Activated naive CD4-positive, alpha-beta T cell treated with anti-CD3 and anti-CD28 coated beads, Interleukin-2, amount 50 U/mL, for 16 hours (primary cell): ENCODE data around the gene IFI44L.

Experiments used
- DNase-seq: peaks from one replicate; pipeline ENCODE4 v3.0.0-alpha.2; 2020

The IFI44L gene

DNA sequence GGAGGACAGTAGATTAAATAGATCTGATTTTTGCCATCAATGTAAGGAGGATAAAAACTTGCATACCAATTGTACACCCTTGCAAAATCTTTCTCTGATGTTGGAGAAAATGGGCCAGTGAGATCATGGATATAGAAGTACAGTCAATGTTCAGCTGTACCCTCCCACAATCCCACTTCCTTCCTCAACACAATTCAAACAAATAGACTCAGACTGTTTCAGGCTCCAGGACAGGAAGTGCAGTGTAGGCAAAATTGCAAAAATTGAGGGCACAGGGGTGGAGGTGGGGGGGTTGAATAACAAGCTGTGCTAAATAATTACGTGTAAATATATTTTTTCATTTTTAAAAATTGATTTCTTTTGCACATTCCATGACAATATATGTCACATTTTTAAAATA lies 25.5 kb downstream of the IFI44L start:
- DNase-seq = no peak

- DNase-seq = no peak
Observed at GRCh38 chr1:78647238-78647637, 27.0 kb downstream of the IFI44L start.

DNA sequence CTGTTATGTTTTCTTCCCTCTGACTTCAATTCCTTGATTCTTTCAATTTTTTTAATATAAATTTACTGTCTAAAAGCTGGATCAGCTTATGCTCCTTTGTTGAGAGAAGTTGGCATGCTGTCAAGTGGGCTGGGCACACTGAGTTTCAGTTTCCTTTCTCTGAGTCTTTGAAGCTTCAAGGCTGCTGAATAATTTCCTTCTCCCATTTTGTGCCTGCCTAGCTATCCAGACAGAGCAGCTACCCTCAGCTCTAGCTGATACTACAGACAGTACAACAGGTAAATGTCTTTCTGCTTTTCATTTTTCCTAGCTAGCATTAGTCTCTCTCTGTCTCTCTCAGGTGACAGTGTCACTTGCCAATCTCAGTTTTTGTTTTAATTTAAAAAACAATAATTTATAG lies 29.4 kb downstream of the IFI44L start, which contains the start of gene IFI44:
Gene IFI44, plus strand, starts transcription at position 204 of the 400 bp plus-strand sequence. CDS start 365 bp downstream, outside the sequence.
- peak; percentile 73 for DNase-seq

GRCh38 chr1:78650114-78650660 lies 29.9 kb downstream of the IFI44L start:
- no peak for DNase-seq

DNA sequence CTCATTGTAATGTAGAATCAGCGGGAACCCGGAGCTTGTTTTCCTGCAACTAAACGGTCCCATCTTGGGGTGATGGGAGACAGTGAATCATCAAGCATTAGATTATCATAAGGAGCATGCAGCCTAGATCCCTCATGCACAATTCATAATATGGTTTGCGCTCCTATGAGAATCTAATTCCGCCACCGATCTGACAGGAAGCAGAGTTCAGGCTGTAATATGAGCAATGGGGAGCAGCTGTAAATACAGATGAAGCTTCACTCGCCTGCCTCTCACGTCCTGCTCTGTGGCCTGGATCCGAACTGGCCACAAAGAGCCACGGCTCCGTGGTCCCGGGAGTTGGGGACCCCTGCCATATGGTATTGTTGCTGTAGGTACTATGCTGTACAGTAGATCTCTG lies 31.0 kb downstream of the IFI44L start:
- DNase-seq = no peak

GRCh38 chr1:78652019-78652560 lies 31.8 kb downstream of the IFI44L start:
- DNase-seq = no peak

DNA sequence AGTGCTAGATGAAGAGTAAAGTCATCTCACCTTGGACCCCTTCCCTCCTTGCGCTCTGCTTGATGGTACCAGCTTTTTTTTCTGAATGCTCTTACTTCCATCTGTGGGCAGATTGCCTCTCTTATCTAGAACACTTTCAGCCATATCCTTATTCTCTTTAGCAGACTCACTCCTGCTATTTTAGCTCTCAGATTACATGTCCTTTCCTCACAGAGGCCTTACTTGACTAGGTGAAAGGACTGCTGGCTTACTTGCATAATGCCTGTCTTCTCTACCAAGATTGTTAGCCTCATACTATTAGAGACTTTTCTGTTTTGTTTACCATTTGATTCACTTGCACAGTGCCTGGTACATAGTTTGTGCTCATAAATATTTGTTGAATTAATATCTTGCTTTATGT lies 38.7 kb downstream of the IFI44L start:
- DNase-seq = no peak

DNA sequence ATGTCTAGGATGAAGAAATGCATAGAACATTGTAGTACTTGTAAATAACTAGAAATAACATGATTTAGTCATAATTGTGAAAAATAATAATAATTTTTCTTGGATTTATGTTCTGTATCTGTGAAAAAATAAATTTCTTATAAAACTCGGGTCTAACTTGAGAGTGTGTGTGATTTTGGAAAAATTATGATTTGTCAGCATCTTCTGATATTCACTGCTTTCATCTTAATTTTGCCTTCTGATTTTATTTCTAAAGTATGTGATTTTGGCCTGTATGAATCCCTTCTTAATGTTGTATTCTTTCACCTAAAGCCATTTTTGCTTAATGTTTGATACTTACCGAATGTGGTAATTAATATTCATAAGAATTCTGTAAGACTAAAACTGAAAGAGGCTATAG lies 43.7 kb downstream of the IFI44L start:
- no peak for DNase-seq

GRCh38 chr1:78664763-78665162 lies 44.5 kb downstream of the IFI44L start:
- no peak for DNase-seq

DNA sequence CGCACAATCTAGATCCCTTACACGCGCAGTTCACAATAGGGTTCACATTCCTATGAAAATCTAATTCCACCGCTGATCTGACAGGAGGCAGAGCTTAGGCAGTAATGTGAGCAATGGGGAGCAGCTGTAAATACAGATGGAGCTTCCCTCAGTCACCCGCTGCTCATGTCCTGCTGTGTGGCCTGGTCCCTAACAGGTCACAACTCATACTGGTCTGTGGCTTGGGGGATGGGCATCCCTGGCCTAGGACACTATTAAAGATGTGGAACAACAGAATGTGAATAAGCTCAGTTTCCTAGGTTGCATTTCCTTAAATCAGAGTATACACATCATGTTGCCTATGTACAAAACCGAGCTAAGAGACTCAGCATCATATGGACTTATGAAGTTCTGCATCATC lies 45.6 kb downstream of the IFI44L start:
- no peak for DNase-seq

DNA sequence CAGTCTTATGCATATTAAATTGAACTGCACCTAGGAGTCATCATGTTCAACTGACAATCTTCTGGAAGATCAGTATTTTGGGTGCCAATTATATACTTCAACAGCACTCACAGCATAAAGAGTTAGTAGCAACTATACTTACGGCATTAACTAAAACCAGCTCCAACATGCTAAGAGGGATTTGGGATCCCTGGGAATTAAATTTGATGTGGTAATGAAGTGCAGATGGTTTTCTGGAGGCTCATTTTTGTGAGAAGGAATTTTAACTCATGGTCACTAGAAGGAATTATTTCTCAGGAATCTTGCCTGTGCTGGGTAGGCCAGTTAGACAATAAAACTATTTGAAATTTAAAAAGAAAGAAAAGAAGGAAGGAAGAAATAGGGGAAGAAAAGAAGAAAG lies 47.7 kb downstream of the IFI44L start:
- DNase-seq = no peak

- no peak for DNase-seq
Observed at GRCh38 chr1:78668427-78668826, 48.2 kb downstream of the IFI44L start.

- DNase-seq = no peak
Observed at GRCh38 chr1:78672428-78672827, 52.2 kb downstream of the IFI44L start.

- peak; percentile 19 for DNase-seq
Observed at GRCh38 chr1:78673120-78673519, 52.9 kb downstream of the IFI44L start.

GRCh38 chr1:78676347-78676982 lies 56.2 kb downstream of the IFI44L start:
- peak; percentile 38 for DNase-seq

DNA sequence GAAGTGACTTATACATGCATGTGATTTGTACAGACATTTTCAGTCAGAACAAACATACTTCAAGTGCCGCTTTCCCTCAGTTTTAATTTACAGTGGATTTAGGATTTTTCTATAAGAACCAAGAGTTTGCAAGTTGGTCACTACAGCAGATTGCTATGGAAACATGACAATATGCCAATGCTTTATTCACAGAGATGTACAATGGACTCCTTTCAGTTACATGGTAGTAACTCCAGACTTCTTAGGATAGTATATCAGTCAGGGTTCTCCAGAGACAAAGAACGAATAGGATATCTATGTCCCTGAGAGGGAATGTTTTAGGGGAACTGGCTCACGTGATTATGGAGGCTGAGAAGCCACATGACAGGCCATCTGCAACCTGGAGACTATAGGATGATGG lies 56.7 kb downstream of the IFI44L start:
- no peak for DNase-seq

DNA sequence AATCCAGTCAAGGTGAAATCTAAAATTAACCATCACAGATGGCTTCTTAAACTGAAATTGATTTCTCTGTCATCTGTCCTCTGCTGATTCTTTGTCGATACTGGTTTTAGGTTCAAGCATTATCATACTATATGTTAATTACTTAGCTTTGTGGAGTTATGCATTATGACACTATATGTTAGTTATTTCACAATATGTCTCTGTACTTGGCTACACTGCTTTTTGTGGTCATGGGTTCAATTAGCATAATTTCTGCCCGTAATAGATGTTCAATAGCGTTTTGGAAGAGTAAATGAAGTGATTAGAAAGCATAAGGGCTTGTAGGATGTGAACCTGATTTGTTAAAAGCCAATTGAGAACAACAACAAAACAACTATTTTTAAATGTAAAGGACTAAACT lies 57.5 kb downstream of the IFI44L start:
- DNase-seq = no peak

GRCh38 chr1:78678324-78678723 lies 58.1 kb downstream of the IFI44L start:
- no peak for DNase-seq

- DNase-seq = no peak
Observed at GRCh38 chr1:78681265-78681664, 61.0 kb downstream of the IFI44L start.

DNA sequence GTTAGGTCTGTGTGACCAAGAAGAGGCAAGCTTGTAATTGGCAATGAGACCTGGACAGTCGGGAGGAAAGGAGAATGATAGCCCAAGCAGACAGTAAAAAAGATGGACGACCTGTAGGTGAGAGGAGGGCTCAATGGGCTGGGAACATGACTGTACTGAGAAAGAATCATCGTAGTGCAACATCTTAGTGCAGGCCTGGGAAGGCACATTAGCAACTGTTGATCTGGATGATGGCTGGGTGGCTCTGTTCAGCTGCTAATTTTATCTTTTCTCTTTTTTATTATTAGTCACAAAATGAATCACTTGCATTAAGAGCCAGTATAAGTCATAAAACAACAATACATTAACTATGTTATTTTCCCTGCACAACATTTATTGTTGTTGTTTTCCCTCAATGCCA lies 62.2 kb downstream of the IFI44L start:
- DNase-seq = no peak

DNA sequence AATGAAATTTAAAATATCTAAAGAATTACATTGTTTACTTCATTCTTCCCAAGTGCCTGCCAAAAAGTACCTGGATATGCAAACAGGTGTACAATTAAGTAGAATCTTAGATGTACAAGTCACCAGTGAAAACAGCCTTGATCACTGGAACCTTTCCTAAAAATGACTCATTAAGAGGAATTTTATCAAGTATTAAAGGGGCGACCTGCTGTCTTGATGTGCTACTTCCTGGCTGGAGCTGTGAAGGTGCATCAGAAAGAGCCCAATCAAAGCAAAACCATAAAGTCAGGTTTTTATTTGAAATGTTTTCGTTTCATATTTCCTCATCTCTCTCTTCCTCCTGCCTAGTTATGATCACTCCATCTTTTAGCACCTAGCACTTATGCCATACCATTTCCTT lies 62.8 kb downstream of the IFI44L start:
- no peak for DNase-seq

- DNase-seq = no peak
Observed at GRCh38 chr1:78687315-78687714, 67.1 kb downstream of the IFI44L start.

GRCh38 chr1:78687914-78688313 lies 67.7 kb downstream of the IFI44L start:
- no peak for DNase-seq

DNA sequence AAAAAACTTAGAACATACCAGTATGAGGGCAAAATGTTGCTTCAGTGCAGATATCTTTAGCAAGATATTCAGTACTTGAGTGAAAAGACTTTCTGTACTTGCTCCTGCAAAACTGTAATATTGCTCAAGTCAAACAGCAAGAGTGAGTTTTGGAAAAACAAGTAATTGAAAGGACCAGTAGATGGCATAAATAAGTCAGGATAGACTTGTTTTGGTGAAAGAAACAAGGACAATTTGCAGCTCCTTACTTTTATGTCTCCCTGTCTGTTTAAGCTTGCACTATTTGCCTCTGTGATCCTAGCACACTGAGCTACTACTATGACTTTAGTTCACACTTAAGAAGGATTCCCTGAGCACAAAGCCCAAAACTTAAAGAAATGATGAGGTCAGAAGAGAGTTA lies 68.4 kb downstream of the IFI44L start:
- DNase-seq = no peak

DNA sequence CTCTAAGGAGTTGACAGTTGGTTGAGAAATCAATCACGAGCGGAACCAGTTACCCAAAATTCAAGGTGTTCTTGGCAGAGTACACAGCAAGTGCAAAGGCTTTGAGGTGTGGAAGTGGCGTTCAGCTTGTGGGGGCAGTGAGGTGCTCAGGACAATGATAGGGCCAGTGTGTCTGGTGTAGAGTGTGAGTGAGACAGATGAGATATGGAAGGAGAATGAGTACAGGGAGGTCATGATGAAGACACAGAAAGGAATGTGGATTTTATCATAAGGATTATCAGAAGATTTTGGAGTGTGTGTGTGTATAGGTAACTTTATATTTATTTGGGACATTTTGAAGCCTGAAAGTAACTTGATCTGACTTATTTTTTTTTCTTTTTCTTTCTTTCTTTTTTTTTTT lies 70.3 kb downstream of the IFI44L start:
- DNase-seq = no peak
